Fibroblast of skin of scalp (primary cell): Measurements from ENCODE around the gene B4GALNT4.
"Not testable (repeated sequence)": the region's sequence is repeated elsewhere in the genome, so short reads cannot be mapped to it uniquely, and the experiment has no call there.

Experiments used
- DNase-seq: peaks from one replicate; pipeline ENCODE4 v3.0.0-alpha.2; 2013

The B4GALNT4 gene

DNA sequence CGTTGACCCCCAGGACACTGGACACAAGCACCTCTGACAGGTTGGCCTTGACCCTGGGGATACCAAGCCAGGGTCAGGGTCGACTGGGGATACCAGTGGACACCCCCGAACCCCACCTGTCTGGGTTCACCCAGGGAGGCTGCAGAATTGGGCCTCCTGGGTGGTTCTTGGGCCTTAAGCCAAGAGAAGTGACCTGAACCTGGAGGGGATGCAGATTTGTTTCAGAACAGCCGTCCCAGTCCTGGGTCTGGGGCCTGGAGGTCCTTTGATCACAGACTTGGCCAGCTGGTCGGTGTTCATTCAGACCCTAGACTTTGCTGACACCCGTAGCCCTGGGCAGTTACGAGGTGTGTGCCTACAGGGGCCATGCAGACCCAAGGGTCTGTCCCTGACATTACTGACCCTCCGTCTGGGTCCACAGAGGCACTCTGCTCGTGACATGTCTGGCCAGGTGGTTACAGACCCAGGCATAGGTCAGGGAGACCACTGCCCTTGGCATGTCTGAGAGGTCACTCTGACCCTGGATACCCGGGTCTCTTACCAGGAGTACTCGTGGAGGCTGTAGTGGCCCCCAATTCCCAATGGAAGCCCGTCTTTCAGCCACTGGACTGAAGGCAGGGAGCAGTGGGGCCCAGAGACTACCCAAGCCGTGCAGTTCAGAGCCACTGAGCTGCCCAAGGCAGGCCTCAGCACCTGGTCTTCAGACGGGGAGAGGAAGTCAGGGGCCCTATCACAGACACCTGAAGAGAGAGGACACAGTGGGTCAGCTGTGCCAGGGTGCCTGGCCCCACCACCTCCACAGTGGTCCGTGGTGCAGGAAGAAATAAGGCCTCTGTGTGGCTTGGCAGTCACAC lies 39.1 kb downstream of the B4GALNT4 start:
- no peak for DNase-seq

DNA sequence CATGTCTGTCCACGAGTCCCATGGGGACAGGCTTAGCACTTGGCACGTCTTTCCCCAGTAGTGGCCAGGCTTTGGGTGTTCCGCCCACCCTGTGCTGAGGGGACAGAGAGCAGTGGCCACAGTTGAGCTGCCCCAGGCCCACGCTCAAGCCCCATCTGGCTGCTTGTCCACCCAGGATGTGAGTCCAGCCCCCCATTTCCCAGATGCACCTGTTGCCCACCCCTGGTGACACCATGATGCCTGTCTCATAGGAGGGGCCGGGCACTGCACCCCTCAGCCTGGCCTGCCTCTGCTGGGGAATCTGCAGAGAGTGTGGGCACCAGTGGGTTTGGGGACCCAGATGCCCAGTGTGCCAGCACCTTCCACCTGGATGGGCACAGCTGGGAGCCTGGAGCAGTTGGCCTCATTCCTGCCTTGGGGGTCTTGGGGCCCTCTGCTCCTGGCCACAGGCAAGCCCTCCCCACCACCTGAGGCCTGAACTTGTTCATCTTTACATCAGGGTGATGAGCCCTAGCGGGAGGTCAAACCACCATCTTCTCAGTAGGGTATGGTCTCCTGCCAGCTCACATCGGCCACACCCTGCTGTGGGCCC lies 39.8 kb downstream of the B4GALNT4 start:
- no peak for DNase-seq

DNA sequence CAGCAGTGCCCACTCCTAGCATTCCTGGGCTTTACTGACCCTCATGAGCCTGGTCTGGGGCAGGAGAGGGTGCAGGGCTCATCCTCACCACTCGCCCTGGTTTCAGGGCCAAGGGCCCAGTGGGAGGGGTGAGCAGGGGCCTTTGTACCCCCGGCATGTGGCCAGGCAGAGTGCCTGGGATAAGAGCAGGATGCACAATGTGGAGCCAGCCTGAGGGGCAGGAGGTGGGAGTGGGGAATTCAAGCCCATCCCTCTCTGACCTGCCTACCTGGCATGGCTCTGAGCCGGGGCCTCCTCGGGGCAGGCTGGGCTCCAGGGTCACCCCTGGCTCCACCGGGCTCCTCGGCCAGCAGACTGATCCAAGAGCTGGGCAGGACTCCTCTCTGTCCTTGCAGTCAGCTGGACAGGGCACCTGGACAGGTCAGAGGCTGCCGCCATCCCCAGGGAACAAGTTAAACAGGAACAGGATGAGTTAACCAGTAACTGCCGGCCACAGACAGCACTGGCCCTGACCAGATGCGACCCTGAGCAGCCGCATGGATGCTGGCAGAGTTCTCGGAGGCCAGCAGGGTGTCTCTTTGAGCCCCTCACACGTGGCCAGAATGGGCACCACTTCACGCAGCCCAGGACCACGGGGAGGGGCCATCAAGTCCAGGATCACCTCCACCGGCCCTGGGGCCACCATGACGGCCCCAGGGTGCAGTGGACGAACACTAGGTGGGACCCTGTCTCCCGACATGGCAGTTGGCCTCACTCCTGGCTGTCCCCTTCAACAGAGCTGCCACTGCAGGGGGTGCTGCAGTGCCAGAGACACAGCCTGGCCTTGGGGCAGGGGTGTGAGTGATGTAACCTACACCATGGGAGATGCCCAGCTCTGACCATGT lies 40.5 kb downstream of the B4GALNT4 start:
- DNase-seq, result no peak

DNA sequence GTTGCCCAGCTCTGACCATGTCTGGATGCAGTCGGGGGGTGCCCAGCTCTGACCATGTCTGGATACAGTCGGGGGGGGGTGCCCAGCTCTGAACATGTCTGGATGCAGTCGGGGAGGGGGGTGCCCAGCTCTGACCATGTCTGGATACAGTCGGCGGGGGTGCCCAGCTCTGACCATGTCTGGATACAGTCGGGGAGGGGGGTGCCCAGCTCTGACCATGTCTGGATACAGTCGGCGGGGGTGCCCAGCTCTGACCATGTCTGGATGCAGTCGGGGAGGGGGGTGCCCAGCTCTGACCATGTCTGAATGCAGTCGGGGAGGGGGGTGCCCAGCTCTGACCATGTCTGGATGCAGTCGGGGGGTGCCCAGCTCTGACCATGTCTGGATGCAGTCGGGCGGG lies 41.4 kb downstream of the B4GALNT4 start:
- not testable (repeated sequence) for DNase-seq

DNA sequence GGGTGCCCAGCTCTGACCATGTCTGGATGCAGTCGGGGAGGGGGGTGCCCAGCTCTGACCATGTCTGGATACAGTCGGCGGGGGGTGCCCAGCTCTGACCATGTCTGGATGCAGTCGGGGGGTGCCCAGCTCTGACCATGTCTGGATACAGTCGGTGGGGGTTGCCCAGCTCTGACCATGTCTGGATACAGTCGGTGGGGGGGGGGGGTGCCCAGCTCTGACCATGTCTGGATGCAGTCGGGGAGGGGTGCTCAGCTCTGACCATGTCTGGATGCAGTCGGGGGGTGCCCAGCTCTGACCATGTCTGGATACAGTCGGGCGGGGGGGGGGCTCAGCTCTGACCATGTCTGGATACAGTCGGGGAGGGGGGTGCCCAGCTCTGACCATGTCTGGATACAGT lies 42.2 kb downstream of the B4GALNT4 start:
- DNase-seq, result not testable (repeated sequence)

DNA sequence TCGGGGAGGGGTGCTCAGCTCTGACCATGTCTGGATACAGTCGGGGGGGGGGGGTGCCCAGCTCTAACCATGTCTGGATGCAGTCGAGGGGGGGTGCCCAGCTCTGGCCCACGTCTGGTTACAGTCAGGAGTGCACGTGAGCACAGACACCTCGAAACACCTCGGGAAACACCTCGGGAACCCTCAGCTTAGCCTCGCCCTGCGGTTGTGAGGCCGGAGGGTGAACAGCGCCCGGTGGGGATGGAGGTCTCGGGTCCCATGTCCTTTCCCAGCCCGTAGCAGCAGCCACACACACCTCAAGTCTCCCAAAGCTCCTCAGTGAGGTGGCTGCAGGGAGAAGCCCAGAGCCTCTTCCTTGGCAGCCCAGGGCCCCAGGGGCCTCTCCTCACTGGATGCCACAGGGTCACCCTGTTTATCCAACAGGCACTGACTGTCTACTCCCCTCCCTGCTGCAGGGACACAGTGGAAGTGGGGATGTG lies 43.4 kb downstream of the B4GALNT4 start:
- no peak for DNase-seq

DNA sequence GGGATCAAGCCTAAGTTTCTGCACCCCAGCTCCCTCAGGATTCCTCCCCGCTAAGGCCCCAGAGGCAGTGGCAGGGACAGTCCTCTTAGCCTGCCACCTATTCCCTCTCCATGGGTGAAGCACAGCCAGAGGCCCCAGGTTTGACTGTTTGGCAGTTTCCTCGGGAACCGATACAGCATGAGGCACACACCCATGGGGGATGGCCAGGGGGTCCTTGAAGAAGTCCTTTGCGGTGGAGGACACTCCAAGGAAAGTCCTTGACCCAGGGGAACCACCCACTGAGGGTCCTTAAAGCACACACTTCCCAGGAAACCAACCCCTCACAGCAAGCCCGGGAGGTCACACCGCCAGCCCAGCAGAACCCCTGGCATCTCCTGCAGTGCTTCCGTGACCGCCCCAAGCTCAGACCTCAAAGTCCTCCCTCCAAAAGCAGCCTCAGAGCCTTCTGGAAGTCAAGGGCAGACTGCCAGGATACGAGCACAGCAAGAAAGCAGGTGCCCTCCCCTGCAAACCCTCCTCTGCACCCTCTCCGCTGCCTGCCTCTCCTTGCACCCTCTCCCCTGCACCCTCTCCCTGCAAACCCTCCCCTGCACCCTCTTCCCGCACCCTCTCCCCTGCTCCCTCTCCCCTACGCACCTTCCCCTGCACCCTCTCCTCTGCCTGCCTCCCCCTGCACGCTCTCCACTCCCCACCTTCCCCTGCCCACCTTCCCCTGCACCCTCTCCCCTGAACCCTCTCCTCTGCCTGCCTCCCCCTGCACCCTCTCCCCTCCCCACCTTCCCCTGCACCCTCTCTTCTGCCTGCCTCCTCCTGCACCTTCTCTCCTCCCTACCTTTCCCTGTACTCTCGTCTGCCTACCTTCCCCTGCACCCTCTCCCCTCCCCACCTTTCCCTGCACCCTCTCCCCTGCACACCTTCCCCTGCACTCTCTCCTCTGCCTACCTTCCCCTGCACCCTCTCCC lies 44.1 kb downstream of the B4GALNT4 start:
- DNase-seq, result no peak

DNA sequence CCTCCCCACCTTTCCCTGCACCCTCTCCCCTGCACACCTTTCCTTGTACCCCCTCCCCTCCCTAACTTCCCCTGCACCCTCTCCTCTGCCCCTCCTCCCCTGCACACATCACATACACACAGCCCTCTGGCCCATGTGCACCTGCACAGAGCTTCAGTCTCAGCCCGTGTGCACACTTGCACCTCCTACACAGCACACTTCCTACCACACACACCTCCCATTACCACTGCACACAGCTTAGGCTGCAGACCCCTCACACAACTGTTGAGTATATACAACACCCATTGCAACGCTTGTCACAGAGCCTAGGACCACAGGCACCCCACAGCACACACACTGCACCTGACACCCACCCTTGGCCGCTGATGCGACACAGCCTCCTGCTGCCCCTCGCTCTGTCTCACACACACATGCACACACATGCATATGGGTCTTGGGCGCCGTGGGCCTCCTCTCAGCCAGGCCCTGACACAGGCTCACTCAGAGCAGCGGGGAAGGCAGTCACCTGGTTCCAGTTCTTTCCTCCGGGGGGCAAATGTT lies 45.1 kb downstream of the B4GALNT4 start:
- no peak for DNase-seq

DNA sequence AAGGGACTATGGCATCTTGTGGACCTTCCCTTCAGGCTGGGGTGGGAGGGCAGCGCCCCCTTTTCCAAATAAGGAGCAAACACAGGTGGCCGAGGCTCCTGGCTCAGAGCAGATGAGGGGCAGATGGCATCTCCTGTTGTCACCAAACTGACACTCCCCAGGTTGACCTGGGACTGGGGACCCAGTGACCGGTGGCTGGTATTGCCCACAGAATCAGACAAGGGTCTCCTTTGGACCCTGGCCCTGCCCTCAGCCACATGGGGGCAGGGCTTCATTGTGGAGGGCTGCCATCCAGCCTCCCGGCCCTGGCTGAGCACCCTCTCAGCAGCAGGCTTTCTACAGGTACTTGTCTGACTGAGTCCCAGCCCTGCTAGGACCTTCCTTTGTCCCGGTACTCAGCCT lies 46.3 kb downstream of the B4GALNT4 start:
- no peak for DNase-seq

DNA sequence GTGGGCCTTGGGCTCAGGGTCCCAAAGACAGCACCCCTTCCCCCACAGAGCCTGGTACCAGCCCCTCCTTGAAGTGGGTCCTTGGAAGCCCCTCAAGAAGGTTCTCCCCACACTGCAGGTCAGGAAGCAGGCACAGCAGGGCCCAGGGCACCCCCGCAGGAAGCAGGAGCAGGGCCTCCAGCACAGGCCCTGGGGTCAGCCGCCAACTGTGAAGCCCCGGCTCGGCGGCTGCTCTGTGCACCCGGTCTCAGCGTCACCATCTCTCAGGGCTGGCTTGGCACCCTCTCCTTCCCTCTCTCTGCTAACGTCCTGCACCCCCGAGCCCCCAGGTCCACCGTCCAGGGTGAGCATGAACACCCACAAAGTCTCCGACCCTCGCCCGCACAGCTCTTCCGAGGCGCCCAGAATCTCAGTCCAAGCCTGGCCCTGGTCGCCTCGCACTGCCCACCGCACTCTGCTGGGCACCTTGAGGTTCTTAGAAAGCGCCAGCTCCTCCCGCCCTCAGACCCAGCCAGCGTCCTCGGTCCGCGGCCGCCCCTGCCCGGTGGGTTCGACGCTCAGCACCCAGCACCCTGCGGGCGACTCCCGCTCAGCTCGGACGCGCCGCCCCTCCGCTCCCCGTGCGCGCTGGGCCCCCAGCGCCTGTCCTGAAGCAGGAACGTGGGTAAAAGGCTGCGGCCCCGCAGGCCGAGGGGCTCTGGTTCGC lies 46.9 kb downstream of the B4GALNT4 start:
- DNase-seq, result no peak

DNA sequence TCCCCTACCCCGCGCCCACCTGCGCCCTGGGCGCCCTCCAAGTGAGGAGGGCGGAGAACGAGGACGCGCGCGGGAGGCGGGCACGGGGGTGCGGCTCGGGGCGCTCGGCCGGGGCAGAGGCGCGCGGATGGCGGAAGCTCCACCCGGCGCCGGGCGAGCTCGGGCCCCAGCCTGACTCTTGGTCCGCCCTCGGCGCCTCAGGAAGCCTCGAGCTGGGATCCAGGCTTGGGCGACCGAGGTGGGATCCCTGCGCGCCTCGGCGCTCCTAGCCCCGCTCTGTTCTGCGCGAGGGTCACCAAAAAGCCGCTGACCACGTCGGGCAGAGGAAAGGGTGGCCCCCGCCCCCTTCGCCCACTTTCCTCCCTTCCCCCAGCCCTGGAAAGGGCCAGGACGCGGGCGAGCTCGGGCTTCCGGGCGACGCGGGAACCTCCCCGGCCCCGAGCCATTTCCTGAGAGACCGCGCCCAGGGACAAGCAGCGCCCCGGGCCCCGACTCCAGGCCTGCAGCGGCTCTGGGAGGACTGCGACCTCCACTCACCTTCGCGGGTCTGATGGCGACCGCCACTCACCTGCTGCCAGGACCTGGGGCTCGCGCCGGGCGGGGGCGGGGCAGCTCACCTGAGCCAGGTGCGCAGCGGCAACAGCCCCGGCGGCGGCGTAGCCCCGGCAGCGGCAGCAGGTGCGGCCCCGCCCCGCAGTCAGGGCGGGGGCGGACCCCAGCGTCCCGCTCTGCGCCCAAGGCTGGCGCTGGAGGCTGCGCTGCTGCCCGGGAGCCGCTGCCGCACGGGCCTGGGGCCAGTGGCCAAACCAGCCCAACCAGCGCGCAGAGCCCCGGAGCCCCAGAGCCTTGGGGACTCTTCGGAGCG lies 47.7 kb downstream of the B4GALNT4 start:
- DNase-seq, result no peak

DNA sequence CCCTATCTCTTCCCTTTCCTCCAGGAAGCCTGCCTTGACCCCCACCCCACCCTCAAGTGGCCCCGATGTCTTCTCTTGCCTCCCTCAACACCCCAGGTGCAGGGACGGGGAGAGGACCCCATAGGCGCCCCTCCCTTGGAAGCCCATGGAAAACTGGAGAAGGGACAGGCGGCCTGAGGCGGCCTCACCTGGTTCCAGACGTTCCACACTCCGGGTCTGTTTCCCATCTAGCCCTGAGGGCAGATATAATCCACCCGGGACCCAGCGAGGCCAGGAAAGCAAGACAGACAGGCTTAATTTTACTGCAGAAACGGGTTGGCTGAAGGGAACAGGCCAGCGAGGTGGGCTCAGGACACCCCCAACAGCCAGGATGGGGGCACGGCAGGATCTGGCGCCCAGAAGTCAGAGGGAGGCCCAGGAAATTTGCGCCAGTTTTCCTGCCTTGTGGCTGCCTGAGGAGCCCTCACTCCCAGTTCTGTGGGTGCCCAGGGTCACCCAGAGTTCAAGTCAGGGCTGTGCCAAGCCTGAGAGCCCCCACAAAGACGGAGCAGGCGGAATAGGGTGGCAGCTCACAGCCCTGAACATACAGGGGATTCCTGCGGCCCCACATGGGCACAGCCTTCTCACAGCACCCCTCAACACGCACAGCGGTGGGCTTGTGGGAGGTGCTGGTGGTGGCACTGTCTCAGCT lies 48.5 kb downstream of the B4GALNT4 start:
- no peak for DNase-seq

DNA sequence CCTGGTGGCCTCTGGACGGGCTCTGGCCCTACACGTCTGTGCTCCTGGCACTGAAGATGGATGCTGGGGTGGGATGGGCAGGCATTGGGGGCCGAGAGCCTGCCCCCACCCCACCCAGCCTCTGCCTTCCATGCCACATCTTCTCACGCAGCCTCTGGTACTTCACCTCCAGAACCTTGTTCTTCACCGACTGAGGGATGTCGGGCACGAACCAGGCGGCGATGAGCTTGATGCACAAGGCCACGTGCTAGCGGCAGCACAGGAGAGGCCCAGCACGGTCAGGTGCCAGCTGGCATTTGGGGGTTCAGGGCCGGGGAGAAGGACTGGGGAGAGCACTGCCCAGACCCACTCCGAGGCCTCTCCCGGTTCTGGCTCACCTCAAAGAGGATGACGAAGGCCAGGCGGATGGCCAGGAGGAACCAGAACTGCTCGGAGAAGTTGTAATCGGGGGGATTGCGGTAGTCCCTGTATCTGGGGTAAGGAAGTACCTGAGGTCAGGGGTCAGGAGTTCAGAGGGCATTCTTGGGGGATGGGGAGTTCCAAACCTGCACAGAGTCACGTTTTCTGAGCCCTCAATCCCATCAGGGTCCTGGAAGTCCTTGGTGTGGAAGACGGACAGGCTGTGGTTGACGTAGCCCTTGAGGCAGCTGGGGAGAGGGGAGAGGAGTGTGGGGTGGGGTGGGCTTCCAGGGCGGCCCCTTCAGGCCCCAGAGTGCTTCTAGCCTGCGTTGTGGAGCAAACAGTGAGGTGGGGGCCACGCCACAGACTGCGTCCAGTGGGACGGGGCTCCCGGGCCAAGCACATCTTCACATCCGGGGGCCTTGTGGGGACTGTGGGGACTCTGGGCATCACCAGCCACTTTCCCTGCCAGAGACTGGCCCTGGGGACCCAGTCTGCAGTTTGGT lies 49.3 kb downstream of the B4GALNT4 start:
- no peak for DNase-seq

DNA sequence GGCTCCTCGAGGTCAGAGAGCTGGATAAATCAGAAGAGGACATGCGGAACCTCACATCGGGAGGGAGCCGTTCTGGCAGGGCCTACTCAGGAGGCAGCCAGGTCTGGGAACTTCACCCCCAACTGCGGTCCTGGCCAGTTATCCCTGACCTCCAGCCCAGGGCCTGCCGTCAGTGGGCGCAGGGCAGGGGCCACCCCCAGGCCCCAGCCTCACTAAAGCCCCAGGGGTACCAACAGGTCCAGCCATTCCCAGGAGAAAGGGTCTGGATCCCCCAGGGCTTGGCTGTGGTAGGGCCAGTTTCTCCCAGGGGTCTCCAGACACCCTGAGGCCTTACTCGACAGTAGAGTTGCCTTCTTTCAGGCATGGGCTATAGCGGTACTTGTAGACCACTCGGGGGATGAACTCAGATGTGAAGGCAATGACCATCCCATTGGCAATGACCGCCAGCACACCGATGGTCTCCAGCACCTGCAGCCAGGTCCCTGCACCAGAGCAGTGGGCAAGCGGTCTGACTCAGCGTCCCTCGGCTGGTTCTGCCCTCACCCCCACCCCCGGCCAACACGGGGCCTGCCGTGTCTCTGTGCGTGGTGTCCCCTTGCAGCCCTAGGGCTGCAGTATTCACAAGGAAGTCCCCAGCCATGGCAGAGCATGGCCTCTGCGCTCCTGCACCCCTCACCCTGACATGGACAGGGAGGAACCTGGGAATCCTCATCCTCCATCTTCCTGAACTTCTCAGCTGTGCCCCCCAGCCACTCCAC lies 50.1 kb downstream of the B4GALNT4 start:
- DNase-seq, result no peak

DNA sequence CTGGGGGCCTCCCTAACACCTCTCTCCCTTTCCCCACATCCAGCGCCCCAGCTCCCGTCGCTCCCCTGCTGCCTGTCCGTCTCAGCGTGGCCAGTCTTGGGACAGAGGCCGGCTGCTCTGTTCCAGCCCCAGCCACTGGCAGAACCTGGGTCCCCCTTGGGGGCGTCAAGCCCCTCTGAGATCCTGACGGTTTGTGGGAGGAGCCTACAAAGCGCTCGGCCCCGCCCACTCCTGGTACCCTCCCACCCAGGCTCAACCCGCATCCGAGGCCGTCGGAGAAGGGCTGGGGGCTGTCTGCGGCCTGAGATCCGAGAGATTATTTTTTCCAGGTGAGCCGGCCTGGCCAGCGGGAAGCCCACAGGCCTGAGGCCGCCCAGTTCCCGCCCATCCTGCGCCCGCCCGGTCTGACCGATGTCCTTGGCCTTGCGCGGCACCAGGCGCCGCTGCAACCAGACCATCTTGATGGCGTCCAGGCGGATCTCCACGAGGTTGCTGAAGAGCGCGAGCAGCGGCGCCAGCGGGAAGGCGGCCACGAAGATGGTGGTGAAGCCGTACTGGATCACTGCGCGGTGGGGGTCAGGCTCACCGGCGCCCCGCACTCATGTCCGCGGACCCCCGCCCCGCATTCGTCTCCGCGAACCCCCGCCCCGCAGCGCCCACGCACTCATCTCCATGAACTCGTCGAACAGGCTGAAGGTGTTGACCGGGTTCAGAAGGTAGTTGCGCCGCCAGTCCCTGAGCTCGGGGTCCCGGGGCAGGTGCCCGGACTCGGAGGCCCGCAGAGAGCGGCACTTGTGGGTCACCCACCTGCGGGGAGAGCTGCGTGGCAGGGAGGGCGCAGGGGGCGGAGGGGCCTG lies 51.0 kb downstream of the B4GALNT4 start:
- no peak for DNase-seq

DNA sequence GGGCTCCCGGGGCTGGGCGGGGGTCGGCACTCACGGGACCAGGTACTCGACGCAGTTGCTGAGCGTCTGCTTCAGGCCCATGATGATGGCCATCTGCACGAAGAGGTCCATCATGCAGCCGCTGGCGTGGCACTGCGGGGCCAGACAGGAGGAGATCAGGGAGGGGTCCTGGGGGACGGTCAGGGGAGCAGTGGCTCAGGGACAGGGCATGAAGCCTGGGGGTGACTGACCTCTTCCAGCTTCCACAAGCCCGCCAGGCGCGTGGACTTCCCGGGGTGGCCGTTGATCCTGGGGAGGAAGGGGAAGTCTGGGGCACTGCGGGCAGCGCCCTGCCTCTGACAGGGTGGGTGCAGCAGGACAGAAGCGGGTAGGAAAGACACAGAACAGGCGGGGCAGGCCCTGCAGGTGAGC lies 51.6 kb downstream of the B4GALNT4 start:
- no peak for DNase-seq
